H1 (cell line): ENCODE results near the gene PACSIN1.

Source experiments
- ATF2 ChIP-seq: IDR thresholded peaks from 2 replicates; pipeline ENCODE4 v1.6.1; 2012; ENCODE audit warnings: low read length, inconsistent platforms
- CREB1 ChIP-seq: IDR thresholded peaks from 2 replicates; pipeline ENCODE4 v1.6.1; 2012; ENCODE audit warnings: inconsistent platforms
- EP300 ChIP-seq, 2 experiments: IDR thresholded peaks; 1 replicate in 1 of 2; 2 replicates in 1 of 2; pipeline ENCODE4 v1.6.1; 2011 to 2012; ENCODE audit warnings: low read depth in 2 of 2, low read length in 2 of 2, mild to moderate bottlenecking in 2 of 2, borderline replicate concordance in 1 of 2, inconsistent platforms in 1 of 2, moderate library complexity in 1 of 2
- EZH2 ChIP-seq: fragments of 200-600 bp; sonication (generic); IDR thresholded peaks from 2 replicates; pipeline ENCODE4 v1.7.1; 2012; ENCODE audit warnings: low read depth, mild to moderate bottlenecking, moderate library complexity, low read length, inconsistent platforms; ENCODE audit not compliant: severe bottlenecking
- FOSL1 ChIP-seq: IDR thresholded peaks from 2 replicates; pipeline ENCODE4 v1.6.1; 2011; ENCODE audit warnings: mild to moderate bottlenecking, low read depth, low read length, moderate library complexity; ENCODE audit not compliant: insufficient read depth
- PHF8 ChIP-seq: fragments of 200-600 bp; sonication (generic); conservative IDR thresholded peaks from 2 replicates; pipeline ENCODE4 v1.7.1; 2012; ENCODE audit warnings: low read depth, mild to moderate bottlenecking, inconsistent platforms, low read length, moderate library complexity
- POLR2A ChIP-seq, 2 experiments: IDR thresholded peaks; 1 replicate in 1 of 2; 2 replicates in 1 of 2; pipeline ENCODE4 v1.6.1; 2011; ENCODE audit warnings: low read depth in 2 of 2, low read length in 2 of 2, mild to moderate bottlenecking in 2 of 2; ENCODE audit errors: control extremely low read depth in 1 of 2
- POLR2AphosphoS5 ChIP-seq: IDR thresholded peaks from 2 replicates; pipeline ENCODE4 v1.6.1; 2011; ENCODE audit warnings: low read depth, low read length
- RFX5 ChIP-seq: IDR thresholded peaks from 2 replicates; pipeline ENCODE4 v1.6.1; 2011; ENCODE audit warnings: low read depth, low read length, improper control_type of control experiment, borderline replicate concordance
- SP2 ChIP-seq: IDR thresholded peaks from 2 replicates; pipeline ENCODE4 v1.6.1; 2012; ENCODE audit warnings: mild to moderate bottlenecking, low read length, inconsistent platforms
- TCF12 ChIP-seq: IDR thresholded peaks from 2 replicates; pipeline ENCODE4 v1.6.1; 2011; ENCODE audit warnings: low read depth, mild to moderate bottlenecking, low read length
- YY1 ChIP-seq: IDR thresholded peaks from 2 replicates; pipeline ENCODE4 v1.6.1; 2011; ENCODE audit warnings: low read depth, mild to moderate bottlenecking, low read length
- ZNF274 ChIP-seq: IDR thresholded peaks from 2 replicates; pipeline ENCODE4 v1.7.0; 2012; ENCODE audit warnings: low read length, borderline replicate concordance; ENCODE audit errors: extremely low read depth
- TF ChIP-seq, protein P1 (sequence below), 3 experiments: IDR thresholded peaks; 1 replicate in 2 of 3; 2 replicates in 1 of 3; pipeline versions ENCODE4 v1.5.1 to v1.6.1; 2011; ENCODE audit warnings: low read length in 3 of 3, mild to moderate bottlenecking in 3 of 3, inconsistent platforms in 2 of 3, low read depth in 1 of 3, moderate library complexity in 1 of 3; ENCODE audit not compliant: insufficient read depth in 1 of 3; ENCODE audit errors: control extremely low read depth in 1 of 3

DNA sequence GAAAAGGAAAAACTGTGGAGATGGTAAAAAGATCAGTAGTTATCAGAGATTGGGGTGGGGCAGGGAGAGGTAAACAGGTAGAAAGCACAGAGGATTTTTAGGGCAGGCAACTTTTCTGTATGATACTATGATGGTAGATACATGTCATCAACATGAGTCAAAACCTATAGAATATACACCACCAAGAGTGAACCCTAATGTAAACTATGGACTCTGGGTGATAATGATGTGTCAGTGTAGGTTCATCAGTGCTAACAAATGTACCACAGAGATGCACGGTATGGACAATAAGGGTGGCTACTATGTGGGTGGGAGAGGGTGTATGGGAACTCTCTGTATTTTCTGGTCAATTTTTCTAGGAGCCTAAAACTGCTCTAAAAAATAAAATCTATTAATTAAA lies 18.5 kb downstream of the PACSIN1 start:
- no peak for TF ChIP-seq YY1
- no peak for TF ChIP-seq POLR2AphosphoS5
- TF ChIP-seq PHF8, result no peak
- TF ChIP-seq, protein P1, sequence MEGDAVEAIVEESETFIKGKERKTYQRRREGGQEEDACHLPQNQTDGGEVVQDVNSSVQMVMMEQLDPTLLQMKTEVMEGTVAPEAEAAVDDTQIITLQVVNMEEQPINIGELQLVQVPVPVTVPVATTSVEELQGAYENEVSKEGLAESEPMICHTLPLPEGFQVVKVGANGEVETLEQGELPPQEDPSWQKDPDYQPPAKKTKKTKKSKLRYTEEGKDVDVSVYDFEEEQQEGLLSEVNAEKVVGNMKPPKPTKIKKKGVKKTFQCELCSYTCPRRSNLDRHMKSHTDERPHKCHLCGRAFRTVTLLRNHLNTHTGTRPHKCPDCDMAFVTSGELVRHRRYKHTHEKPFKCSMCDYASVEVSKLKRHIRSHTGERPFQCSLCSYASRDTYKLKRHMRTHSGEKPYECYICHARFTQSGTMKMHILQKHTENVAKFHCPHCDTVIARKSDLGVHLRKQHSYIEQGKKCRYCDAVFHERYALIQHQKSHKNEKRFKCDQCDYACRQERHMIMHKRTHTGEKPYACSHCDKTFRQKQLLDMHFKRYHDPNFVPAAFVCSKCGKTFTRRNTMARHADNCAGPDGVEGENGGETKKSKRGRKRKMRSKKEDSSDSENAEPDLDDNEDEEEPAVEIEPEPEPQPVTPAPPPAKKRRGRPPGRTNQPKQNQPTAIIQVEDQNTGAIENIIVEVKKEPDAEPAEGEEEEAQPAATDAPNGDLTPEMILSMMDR (IDR thresholded peaks at IDR 0.05; ENCODE audit: control extremely low read depth in 1 of 3, insufficient read depth in 1 of 3, low read depth in 1 of 3, low read length in 3 of 3), result no peak
- no peak for TF ChIP-seq POLR2A (IDR thresholded peaks at IDR 0.05; ENCODE audit: control extremely low read depth in 1 of 2, low read depth in 2 of 2, low read length in 2 of 2)
- TF ChIP-seq SP2, result no peak
- TF ChIP-seq EP300 (IDR thresholded peaks at IDR 0.05; ENCODE audit: borderline replicate concordance in 1 of 2, low read depth in 2 of 2, low read length in 2 of 2), result no peak
- no peak for TF ChIP-seq ZNF274
- no peak for TF ChIP-seq CREB1
- no peak for TF ChIP-seq EZH2
- TF ChIP-seq RFX5, result no peak
- no peak for TF ChIP-seq FOSL1
- no peak for TF ChIP-seq TCF12
- TF ChIP-seq ATF2, result no peak
